Endothelial cell of umbilical vein (primary cell): Measurements from ENCODE around the gene ITPR2. TPM values are rescaled to one million over a fixed set of nuclear protein-coding genes. Genes with fewer than 3 reads are reported as not detected.

Source experiments
- BruUV-seq: library from RNA; stranded (reverse); fragments of 400-500 nt; replicated peaks from 2 replicates; lab custom pipeline; 2021; lab: Mats Ljungman, UMichigan
- CTCF ChIA-PET: fragments of 300-600, 350-600 bp; sonication (Branson Sonifier 250); formaldehyde crosslinking; loops from one replicate; lab custom pipeline; 2021; ENCODE audit warnings: antibody characterized with exemption, inconsistent platforms; lab: Charles Lee
- POLR2A ChIA-PET: fragments of 300-600, 350-600 bp; sonication (Branson Sonifier 250); formaldehyde crosslinking; loops from one replicate; lab custom pipeline; 2021; ENCODE audit warnings: antibody characterized with exemption, inconsistent platforms; lab: Charles Lee
- DNase-seq: peaks from one replicate; pipeline ENCODE4 v3.0.0-alpha.2; 2011; ENCODE audit warnings: low read depth, low spot score
- FAIRE-seq: peaks from 2 replicates; lab custom pipeline; 2011; peaks lifted over from hg19 to GRCh38; lab: Jason Lieb, UNC
- H2AFZ ChIP-seq: 2 replicates; pipeline ENCODE4 v1.6.0; 2012; ENCODE audit warnings: low read depth, low read length, control low read depth, inconsistent platforms
- H3K27ac ChIP-seq: 2 replicates; pipeline ENCODE4 v1.5.1; 2011; ENCODE audit warnings: low read depth, mild to moderate bottlenecking, control low read depth, low read length, moderate library complexity; ENCODE audit not compliant: insufficient read depth
- H3K27me3 ChIP-seq, 2 experiments: 2 replicates each; pipeline versions ENCODE4 v1.6.0 to v1.6.1; 2011; ENCODE audit warnings: low read length in 2 of 2, mixed read lengths in 1 of 2; ENCODE audit not compliant: control insufficient read depth in 2 of 2, insufficient read depth in 2 of 2
- H3K36me3 ChIP-seq, 2 experiments: 2 replicates in 1 of 2; 3 replicates in 1 of 2; pipeline ENCODE4 v1.5.1; 2011; ENCODE audit warnings: low read length in 2 of 2, mild to moderate bottlenecking in 1 of 2, moderate library complexity in 1 of 2; ENCODE audit not compliant: control insufficient read depth in 2 of 2, insufficient read depth in 2 of 2; ENCODE audit errors: extremely low read depth in 1 of 2
- H3K4me1 ChIP-seq: 3 replicates; pipeline ENCODE4 v1.5.1; 2011; ENCODE audit warnings: mild to moderate bottlenecking, low read length; ENCODE audit not compliant: control insufficient read depth, insufficient read depth; ENCODE audit errors: extremely low read depth
- H3K4me2 ChIP-seq: 2 replicates; pipeline ENCODE4 v1.6.1; 2011; ENCODE audit warnings: low read length, control low read depth, mixed read lengths; ENCODE audit not compliant: insufficient read depth
- H3K4me3 ChIP-seq, 3 experiments: fragments of 200-600 bp in 1 of 3; sonication (generic), shearing (Covaris generic) in 1 of 3; replicated peaks in 1 of 3; 2 replicates each; pipeline ENCODE4 v1.5.1; 2011 to 2016; ENCODE audit warnings: control low read depth in 3 of 3, low read length in 3 of 3, mild to moderate bottlenecking in 2 of 3, inconsistent platforms in 1 of 3, low read depth in 1 of 3, moderate library complexity in 1 of 3; ENCODE audit not compliant: insufficient read depth in 1 of 3
- H3K79me2 ChIP-seq: 2 replicates; pipeline ENCODE4 v1.6.0; 2012; ENCODE audit warnings: low read length, inconsistent platforms; ENCODE audit not compliant: control insufficient read depth, insufficient read depth
- H3K9ac ChIP-seq: replicated peaks from 2 replicates; pipeline ENCODE3; 2011; ENCODE audit warnings: low read length, control low read depth; ENCODE audit not compliant: insufficient read depth; ENCODE audit errors: extremely low read depth
- H3K9me1 ChIP-seq: replicated peaks from 3 replicates; pipeline ENCODE4 v1.6.0; 2011; ENCODE audit warnings: mild to moderate bottlenecking, low read length; ENCODE audit not compliant: control insufficient read depth, insufficient read depth; ENCODE audit errors: extremely low read depth
- H3K9me3 ChIP-seq: replicated peaks from 2 replicates; pipeline ENCODE4 v1.5.1; 2012; ENCODE audit warnings: low read length, inconsistent platforms; ENCODE audit not compliant: control insufficient read depth, insufficient read depth
- H4K20me1 ChIP-seq: replicated peaks from 2 replicates; pipeline ENCODE3; 2011; ENCODE audit warnings: mild to moderate bottlenecking, low read length; ENCODE audit not compliant: control insufficient read depth, insufficient read depth; ENCODE audit errors: extremely low read depth
- FOS ChIP-seq: IDR thresholded peaks from 2 replicates; pipeline ENCODE4 v1.6.1; 2011; ENCODE audit warnings: mild to moderate bottlenecking, low read length, moderate library complexity, borderline replicate concordance; ENCODE audit not compliant: insufficient read depth
- JUN ChIP-seq: IDR thresholded peaks from 2 replicates; pipeline ENCODE4 v1.6.1; 2011; ENCODE audit warnings: borderline replicate concordance, low read depth; ENCODE audit not compliant: insufficient read length, insufficient read depth
- POLR2A ChIP-seq: IDR thresholded peaks from 2 replicates; pipeline ENCODE4 v1.6.1; 2012; ENCODE audit warnings: low read depth, mild to moderate bottlenecking, control low read depth, low read length
- POLR2AphosphoS5 ChIP-seq: IDR thresholded peaks from 2 replicates; pipeline ENCODE4 v1.6.1; 2012; ENCODE audit warnings: low read depth, mild to moderate bottlenecking, control low read depth, low read length, moderate library complexity; ENCODE audit not compliant: insufficient read depth
- dilution Hi-C: fragments of 300-500 bp; cut with MboI; formaldehyde crosslinking; loops from one replicate; pipeline ENCODE4 v1.15.0; 2019; ENCODE audit warnings: low sequenced_read_pairs; ENCODE audit not compliant: extremely low pct_ligation_motif_present
- intact Hi-C: fragments of 100-400 bp; cut with micrococcal nuclease; formaldehyde crosslinking; loops from one replicate; pipeline ENCODE4 v1.10.0; 2022
- polyA plus RNA-seq, 4 experiments: library from polyadenylated mRNA; depleted of rRNA in 3 of 4; stranded (reverse) in 3 of 4; unstranded in 1 of 4; fragments of >200 nt; gene quantifications; 2 replicates each; pipeline versions ENCODE4 v1.2.1 to v1.2.3, GENCODE V29; 2011 to 2012; ENCODE audit warnings: missing spikeins in 1 of 4
- total RNA-seq: library from RNA; stranded (reverse); gene quantifications from 2 replicates; pipeline ENCODE4 v1.2.3, GENCODE V29; 2021
- TF ChIP-seq, protein P1 (sequence below): IDR thresholded peaks from 2 replicates; pipeline ENCODE4 v1.6.1; 2011; ENCODE audit not compliant: insufficient read depth, insufficient read length

ITPR2 gene
- total and polyA plus RNA-seq, 2 donors (not counting 3 experiments of a cell fraction or from before 2014, with no cell fraction given) = 16.2 to 86.8 TPM

GRCh38 chr12:26383041-26383440 lies 450.0 kb downstream of the ITPR2 start:
- no TSS peak for BruUV-seq
- H3K36me3 ChIP-seq = peaks cover 0 to 9% of the 10 kb centered on the region in 2 experiments
- dilution Hi-C loops (no loop called here), intact Hi-C loops (no loop called here)
- FAIRE-seq (no peak), DNase-seq (no peak)
- H3K9me3 ChIP-seq = no peaks in the 10 kb centered on the region
- no peaks in the 10 kb centered on the region for H3K79me2 ChIP-seq
- no peak overlapping the region for H3K9ac ChIP-seq
- H2AFZ ChIP-seq = no peak overlapping the region
- H4K20me1 ChIP-seq = no peaks in the 10 kb centered on the region
- POLR2A ChIA-PET = no interaction called here
- CTCF ChIA-PET = interaction anchor here (1.9 kb wide), 1 partner anchor 264 kb away, joined by 5 read pairs; no protein-coding TSS in a partner anchor
- H3K9me1 ChIP-seq = no peaks in the 10 kb centered on the region
- H3K27ac ChIP-seq = no peak overlapping the region
- no peak for TF ChIP-seq POLR2AphosphoS5
- TF ChIP-seq POLR2A = no peak
- H3K4me3 ChIP-seq = no peak overlapping the region
- H3K4me2 ChIP-seq = no peak overlapping the region
- peaks cover 12% of the 10 kb centered on the region for H3K4me1 ChIP-seq
- no peaks in the 10 kb centered on the region for H3K27me3 ChIP-seq

DNA sequence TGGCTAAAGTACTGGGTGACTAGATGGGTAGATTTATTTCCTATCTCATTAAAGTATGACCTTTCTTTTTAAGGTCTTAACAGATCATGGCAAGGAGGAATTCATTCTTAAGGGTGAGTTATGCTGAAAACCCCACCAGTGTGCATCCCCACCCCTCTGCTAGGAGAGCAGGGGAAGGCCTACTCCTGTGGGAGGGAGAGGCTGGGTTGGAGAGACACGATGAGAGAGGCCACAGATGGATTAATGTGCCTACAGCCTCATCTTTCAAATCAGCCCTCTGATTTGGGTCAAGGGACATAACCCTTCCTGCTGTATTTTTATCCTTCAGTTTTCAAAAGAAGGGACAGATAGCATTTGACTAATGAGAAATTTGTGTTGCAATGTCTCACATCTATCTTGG lies 452.1 kb downstream of the ITPR2 start:
- Histone ChIP-seq H3K4me3 (no peak overlapping the region), H3K4me2 (no peak overlapping the region)

More for the DNA sequence above, 452.1 kb downstream of the ITPR2 start:
- Histone ChIP-seq H3K27ac (no peak overlapping the region), H4K20me1 (no peaks in the 10 kb centered on the region), H3K27me3 (no peaks in the 10 kb centered on the region), H3K9me3 (no peaks in the 10 kb centered on the region), H2AFZ (no peak overlapping the region), H3K9me1 (no peaks in the 10 kb centered on the region), H3K36me3 (peaks cover 0 to 9% of the 10 kb centered on the region in 2 experiments), H3K9ac (no peak overlapping the region), H3K79me2 (no peaks in the 10 kb centered on the region), H3K4me1 (peaks cover 16% of the 10 kb centered on the region)
- dilution Hi-C loops (no loop called here), intact Hi-C loops (no loop called here)
- CTCF ChIA-PET = no interaction called here
- BruUV-seq = no TSS peak
- POLR2A ChIA-PET = no interaction called here
- TF ChIP-seq JUN = no peak
- TF ChIP-seq FOS = no peak
- TF ChIP-seq, protein P1, sequence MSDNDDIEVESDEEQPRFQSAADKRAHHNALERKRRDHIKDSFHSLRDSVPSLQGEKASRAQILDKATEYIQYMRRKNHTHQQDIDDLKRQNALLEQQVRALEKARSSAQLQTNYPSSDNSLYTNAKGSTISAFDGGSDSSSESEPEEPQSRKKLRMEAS = no peak
- FAIRE-seq = no peak
- DNase-seq = no peak
